IPS-18c (cell line): ENCODE data around the gene SNAP47.

Experiments used
- H3K4me3 ChIP-seq: 2 replicates; pipeline ENCODE4 v1.7.0; 2013; ENCODE audit warnings: low read depth, mild to moderate bottlenecking, low read length, moderate library complexity; ENCODE audit not compliant: insufficient read depth
- H3K9me3 ChIP-seq: one replicate; pipeline ENCODE4 v1.6.1; 2013; ENCODE audit warnings: mild to moderate bottlenecking, low read length, moderate library complexity; ENCODE audit not compliant: control insufficient read depth, insufficient read depth

The SNAP47 gene

DNA sequence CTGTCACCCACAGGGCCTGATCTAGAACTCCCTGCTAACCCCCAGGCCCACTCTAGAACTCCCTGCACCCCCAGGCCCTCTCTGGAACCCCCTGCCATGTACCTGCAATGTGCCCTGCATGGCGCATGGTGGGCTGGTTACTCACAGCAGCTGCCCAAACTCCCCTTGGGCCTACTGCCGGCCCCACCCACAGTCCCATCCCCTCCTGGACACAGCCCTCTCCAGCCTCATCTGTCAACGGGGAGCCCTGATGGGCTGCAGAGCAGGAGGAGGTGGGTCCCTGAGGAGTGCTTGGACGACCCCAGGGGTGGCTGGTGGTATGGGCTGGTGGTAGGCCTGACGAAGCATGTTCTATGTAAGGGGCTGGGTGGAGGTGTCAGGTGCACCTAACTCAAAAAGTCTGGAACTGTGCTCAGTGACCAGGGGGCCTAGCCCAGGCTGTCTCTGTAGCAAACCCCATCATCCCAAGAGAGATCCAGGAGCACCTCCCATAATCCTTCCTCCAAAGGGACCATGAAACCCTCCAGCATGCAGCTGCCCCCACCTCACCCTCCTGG is 61.2 kb downstream of the SNAP47 start:
- Histone ChIP-seq H3K9me3 (no peaks in the 10 kb centered on the region), H3K4me3 (no peak overlapping the region)

DNA sequence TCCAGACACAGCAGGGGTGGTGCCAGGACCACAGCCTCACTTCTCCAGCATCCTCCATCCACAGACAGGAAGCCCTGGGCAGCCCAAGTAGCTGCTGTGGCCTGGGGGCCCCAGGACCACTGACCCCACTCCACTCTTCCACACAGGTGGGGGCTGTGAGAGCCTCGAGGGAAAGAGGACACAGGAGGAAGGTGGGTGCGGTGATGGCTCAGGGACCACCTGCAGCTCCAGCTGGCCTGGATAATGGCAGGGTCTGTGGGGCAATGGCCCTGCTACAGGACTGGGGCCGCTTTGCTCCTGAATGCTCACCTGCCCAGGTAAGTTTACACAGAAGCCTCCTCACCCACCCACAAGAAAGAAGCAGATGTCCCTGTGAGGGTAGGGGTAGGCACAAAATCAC is 61.9 kb downstream of the SNAP47 start:
- Histone ChIP-seq H3K9me3 (no peaks in the 10 kb centered on the region), H3K4me3 (no peak overlapping the region)

DNA sequence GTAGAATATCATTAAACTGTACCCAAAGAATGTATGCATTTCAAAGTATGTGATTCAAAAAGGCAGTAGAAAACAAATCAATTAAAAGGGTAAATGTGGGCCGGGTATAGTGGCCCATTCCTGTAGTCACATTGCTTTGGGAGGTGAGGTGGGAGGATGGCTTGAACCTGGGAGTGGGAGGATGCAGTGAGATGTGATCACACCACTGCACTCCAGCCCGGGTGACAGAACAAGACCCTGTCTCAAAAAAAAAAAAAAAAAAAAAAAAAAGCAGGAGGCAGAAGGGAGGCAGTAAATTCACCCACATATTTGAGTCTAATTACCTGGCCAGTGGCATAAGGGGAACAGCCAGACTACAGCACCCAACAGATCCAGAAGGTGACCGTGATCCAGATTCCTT is 62.4 kb downstream of the SNAP47 start:
- no peak overlapping the region for H3K4me3 ChIP-seq
- H3K9me3 ChIP-seq: no peaks in the 10 kb centered on the region

DNA sequence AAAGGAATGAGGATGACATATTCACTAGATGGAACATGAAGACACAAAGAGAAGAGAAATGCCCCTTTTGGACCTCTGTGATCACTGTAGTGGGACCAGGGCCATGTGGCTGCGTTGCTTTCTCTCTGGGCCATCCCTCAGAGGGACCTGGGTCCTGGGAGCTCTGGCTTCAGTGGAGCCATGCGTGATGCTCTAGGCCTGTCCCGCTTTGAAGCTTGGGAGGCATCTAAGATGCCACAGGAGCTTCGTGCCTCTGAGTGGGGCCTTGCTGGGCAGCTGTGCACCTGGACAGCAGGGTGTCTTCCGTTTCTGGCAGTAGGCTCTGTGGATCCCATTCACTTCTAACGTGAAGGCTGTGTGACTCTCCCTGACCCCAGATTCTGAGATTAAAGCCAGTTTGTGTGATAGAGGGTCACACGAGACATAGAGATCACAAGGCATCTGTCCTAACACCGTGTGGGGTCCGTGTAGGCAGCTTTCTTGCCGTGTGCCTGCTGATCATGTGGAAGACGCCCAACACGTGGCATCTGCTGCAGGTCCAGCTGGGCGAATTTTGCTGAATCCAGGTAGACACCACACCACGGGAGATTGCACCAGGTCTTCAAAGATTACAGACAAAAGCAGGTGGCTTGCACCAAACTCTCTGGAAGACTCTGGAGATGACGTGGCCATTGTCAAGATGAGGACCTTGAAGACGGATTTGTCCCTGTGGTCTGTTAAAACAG is 63.0 kb downstream of the SNAP47 start:
- no peak overlapping the region for H3K4me3 ChIP-seq
- H3K9me3 ChIP-seq: no peaks in the 10 kb centered on the region

DNA sequence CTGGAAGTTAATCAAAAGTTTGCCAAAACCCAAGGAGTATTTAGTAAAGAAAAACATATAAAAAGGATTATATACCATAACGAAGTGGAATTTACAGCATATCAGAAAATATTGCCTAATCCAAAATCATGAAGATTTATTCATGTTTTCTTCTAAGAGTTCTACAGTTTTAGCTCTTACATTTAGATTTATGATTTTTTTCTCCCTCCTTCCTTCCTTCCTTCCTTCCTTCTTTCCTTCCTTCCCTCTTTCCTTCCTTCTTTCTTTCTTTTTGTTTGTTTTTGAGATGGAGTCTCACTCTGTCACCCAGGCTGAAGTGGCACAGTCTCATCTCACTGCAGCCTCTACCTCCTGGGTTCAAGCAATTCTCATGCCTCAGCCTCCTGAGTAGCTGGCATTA is 64.5 kb downstream of the SNAP47 start:
- Histone ChIP-seq H3K4me3 (no peak overlapping the region), H3K9me3 (no peaks in the 10 kb centered on the region)

DNA sequence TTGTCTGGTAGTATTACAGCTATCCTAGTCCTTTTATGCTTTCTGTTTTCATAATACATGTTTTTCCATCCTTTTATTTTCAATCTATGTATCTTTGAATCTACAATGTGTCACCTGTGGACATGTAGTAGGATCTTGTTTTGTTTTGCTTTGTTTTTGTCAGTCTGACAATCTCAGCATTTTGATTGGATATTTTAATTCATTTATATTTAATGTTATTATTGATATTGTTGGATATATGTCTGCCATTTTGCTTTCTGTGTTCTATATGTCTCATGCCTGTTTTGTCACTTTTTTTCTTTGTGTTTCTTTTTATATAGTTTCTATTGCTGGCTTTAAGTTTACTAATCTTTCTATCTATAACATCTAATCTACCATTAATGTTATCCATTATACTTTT is 68.7 kb downstream of the SNAP47 start:
- no peak overlapping the region for H3K4me3 ChIP-seq

DNA sequence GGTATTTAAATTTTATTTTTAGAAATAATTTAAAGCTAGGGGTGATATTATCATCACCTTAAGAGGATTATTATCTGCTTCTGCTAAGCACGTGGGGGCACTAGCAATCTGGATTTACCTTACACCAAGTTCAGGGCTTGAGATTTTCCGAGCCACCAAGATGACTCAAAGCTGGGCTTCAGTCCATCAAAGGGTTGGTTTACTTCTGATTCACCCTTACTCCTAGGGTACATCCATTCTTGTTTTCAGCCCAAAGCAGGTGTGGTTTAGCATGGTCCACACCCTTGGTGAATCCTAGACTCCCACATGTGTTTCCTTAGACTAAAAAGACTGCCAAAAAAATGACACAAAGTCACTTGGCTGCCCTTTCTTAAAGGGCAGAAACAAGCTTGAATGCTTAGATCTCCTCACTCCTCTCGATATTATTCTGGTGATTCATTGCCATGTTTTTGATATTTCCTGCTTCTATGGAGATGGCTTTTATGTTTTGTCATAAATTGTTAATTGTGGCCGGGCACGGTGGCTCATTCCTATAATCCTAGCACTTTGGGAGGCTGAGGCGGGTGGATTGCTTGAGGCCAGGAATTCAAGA is 70.5 kb downstream of the SNAP47 start:
- H3K9me3 ChIP-seq: no peaks in the 10 kb centered on the region

More for the DNA sequence above, 68.7 kb downstream of the SNAP47 start:
- H3K9me3 ChIP-seq: no peaks in the 10 kb centered on the region

DNA sequence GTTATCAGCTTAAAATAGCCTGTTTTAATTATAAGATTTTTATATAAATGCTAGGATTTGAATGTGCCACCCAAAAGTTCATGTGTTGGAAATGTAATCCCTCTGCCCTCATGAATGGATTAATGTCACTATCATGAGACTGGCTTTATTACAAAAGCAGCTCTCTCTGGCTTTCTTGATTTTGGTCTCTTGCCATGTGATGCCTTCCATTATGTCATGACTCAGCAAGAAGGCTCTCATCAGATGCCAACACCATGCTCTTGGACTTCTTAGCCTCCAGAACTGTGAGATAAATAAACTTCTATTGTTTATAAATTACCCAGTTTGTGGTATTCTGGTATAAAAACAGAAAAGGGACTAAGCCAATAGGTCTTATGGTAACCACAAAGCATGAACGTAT is 73.3 kb downstream of the SNAP47 start:
- no peak overlapping the region for H3K4me3 ChIP-seq
- peaks cover 2% of the 10 kb centered on the region for H3K9me3 ChIP-seq

More for the DNA sequence above, 70.5 kb downstream of the SNAP47 start:
- no peak overlapping the region for H3K4me3 ChIP-seq

DNA sequence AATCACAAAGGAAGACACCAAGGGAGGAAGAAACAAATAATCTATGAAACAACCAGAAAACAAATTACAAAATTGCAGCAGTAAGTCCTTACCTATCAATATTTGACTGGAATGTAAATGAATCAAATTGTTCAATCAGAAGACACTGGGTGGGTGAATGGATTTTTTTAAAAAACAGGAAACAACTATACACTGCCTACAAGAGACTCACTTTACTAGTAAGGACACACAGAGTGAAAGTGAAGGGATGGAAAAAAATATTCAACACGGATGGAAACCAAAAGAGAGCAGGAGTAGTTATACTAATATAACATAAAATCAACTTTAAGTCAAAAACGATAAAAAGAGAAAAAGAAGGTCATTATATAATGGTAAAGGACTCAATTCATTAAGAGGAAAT is 73.8 kb downstream of the SNAP47 start:
- no peak overlapping the region for H3K4me3 ChIP-seq
- peaks cover 3% of the 10 kb centered on the region for H3K9me3 ChIP-seq

DNA sequence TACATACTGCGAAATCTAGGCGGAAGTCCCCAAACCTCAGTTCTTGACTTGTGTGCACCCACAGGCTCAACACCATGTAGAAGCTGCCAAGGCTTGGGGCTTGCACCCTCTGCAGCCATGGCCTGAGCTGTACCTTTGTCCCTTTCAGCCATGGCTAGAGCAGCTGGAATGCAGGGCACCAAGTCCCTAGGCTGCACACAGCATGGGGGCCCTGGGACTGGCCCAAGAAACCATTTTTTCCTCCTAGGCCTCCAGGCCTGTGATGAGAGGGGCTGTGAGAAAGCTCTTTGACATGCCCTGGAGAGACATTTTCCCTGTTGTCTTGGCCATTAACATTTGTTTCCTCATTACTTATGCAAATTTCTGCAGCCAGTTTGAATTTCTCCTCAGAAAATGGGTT is 78.7 kb downstream of the SNAP47 start:
- no peak overlapping the region for H3K4me3 ChIP-seq
- peaks cover 4% of the 10 kb centered on the region for H3K9me3 ChIP-seq

DNA sequence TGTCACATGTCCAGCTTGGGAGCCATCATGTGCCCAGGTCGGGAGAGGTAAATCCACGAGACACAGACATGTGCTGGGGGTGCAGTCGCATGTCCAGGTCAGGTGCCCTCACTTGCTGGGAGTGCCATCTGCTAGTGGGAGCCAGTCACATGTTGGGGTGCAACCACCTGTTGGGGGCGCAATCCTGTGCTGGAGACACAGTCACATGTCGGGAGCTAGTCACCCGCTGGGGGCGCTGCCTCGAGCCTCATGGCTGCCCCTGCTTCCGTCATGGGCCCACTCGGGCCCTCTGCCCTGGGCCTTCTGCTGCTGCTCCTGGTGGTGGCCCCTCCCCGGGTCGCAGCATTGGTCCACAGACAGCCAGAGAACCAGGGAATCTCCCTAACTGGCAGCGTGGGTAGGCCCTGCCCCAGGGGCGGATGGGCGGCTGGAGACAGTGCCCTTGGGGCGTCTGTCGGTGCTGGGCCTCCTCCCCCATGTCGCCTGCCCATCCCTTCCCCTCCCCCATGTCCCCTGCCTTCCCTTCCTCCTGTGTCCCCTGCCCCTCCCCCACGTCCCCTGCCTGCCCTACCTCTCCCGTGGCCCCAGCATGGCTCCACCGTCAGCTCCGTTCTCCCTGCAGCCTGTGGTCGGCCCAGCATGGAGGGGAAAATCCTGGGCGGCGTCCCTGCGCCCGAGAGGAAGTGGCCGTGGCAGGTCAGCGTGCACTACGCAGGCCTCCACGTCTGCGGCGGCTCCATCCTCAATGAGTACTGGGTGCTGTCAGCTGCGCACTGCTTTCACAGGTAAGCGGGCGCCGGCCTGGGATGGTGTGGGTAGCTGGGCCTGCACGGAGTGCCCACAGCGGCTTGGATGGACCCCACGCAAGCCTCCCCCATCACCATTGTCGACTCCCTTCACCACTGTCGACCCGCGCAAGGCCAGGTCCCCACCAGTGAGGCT is 80.5 kb downstream of the SNAP47 start, which contains the start of gene PRSS38:
Gene PRSS38, plus strand, starts transcription at position 208 of the 942 bp plus-strand sequence. Its CDS starts 42 bp downstream, at position 250.
- H3K9me3 ChIP-seq: peaks cover 4% of the 10 kb centered on the region

DNA sequence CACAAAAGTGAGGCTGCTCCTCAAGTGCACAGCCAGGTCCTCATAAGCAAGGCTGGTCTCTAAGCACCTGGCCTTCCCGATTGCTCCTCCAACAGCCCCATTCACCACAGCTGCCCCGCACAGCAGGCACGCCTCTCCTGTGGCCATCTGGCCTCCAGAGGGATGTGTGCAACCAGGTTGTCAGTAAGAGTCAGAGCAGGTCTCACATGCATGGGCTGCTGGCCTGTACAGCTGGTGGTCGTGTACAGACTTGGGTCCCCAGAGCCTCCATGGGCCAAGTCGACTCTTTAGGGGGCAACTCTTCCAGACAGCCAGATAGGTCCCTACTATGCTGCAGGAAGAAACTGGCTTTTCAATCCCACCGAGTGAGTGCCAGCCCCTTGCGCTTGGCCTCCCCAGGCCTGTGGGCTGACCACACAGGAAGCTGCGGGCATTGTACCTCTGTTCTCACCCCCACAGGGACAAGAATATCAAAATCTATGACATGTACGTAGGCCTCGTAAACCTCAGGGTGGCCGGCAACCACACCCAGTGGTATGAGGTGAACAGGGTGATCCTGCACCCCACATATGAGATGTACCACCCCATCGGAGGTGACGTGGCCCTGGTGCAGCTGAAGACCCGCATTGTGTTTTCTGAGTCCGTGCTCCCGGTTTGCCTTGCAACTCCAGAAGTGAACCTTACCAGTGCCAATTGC is 81.7 kb downstream of the SNAP47 start:
- H3K9me3 ChIP-seq: peaks cover 4% of the 10 kb centered on the region
- no peak overlapping the region for H3K4me3 ChIP-seq

More for the DNA sequence above, 80.5 kb downstream of the SNAP47 start, which contains the start of gene PRSS38:
- no peak within 1 kb of the TSS for H3K4me3 ChIP-seq

DNA sequence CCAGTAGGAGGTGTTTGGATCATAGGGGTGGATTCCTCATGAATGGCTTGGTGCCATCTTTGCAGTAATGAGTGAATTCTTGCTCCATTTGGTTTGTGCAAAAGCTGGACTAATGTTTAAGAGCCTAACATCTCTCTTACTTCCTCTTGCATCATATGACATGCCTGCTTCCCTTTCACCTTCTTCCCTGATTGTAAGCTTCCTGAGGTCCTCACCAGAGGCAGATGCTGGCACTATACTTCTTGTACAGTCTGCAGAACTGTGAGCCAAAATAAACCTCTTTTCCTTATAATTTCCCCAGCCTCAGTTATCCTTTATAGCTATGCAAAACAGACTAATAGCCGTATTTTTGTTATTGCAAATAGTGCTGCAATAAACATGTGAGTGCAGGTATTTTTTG is 88.3 kb downstream of the SNAP47 start:
- Histone ChIP-seq H3K9me3 (no peaks in the 10 kb centered on the region), H3K4me3 (no peak overlapping the region)

DNA sequence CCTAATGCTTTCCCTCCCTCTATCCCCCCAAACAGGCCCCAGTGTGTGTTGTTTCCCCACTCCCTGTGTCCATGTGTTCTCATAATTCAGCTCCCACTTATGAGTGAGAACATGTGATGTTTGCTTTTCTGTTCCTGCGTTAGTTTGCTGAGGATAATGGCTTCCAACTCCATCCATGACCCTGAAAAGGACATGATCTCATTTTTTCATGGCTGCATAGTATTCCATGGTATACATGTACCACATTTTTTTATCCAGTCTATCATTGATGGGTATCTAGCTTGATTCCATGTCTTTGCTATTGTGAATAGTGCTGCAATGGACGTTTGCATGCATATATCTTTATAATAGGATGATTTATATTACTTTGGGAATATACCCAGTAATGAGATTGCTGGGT is 89.0 kb downstream of the SNAP47 start:
- Histone ChIP-seq H3K9me3 (no peaks in the 10 kb centered on the region), H3K4me3 (no peak overlapping the region)

DNA sequence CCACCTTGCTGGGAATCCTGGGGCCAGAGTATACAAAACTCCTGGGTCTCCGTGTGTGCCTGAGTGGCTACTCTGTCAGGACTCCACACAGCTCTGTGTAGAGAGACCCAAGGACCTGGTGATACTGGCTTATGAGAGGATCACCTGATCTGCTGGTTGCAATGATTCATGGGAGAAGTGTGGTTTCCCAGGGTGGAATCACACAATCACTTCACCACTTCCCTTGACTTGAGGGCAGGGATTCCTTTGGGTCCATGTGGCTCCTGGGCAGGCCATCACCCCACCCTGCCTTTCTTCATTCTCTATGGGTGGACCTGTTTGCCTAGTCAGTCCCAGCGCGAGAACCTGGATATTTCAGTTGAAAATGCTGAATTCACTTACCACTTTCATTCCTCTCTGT is 93.6 kb downstream of the SNAP47 start:
- H3K4me3 ChIP-seq: no peak overlapping the region
- no peaks in the 10 kb centered on the region for H3K9me3 ChIP-seq
